ENCODE measurements around the gene TEX2. TPM values are rescaled to one million over a fixed set of nuclear protein-coding genes. Genes with fewer than 3 reads are reported as not detected.

TEX2 gene
- total and polyA plus RNA-seq, 2 donors (not counting 3 experiments of a cell fraction or from before 2014, with no cell fraction given): 13.3 to 25.8 TPM

GRCh38 chr17:64269687-64270649 lies 6.9 kb upstream of the TEX2 start:
- H3K27me3 ChIP-seq (ENCODE audit: control insufficient read depth in 2 of 2, insufficient read depth in 2 of 2, low read length in 2 of 2): peaks cover 5 to 11% of the 10 kb centered on the region in 2 experiments
- no peak for FAIRE-seq
- no peaks in the 10 kb centered on the region for H3K36me3 ChIP-seq (ENCODE audit: control insufficient read depth in 2 of 2, extremely low read depth in 1 of 2, insufficient read depth in 2 of 2, low read length in 2 of 2)
- H2AFZ ChIP-seq (ENCODE audit: low read depth, low read length): no peak overlapping the region
- no peak overlapping the region for H3K9ac ChIP-seq (replicated peaks; ENCODE audit: extremely low read depth, insufficient read depth, low read length)
- TF ChIP-seq CTCF (IDR thresholded peaks at IDR 0.05; ENCODE audit: extremely low read depth in 1 of 2, insufficient read depth in 1 of 2, low read depth in 1 of 2, low read length in 2 of 2): no peak
- TF ChIP-seq JUN (IDR thresholded peaks at IDR 0.05; ENCODE audit: borderline replicate concordance, insufficient read depth, insufficient read length, low read depth): no peak
- TF ChIP-seq POLR2AphosphoS5 (IDR thresholded peaks at IDR 0.05; ENCODE audit: insufficient read depth, low read depth, low read length): no peak
- no peak for TF ChIP-seq GATA2 (IDR thresholded peaks at IDR 0.05; ENCODE audit: insufficient read depth, insufficient read length, low read depth, low read length)
- TF ChIP-seq FOS (IDR thresholded peaks at IDR 0.05; ENCODE audit: borderline replicate concordance, insufficient read depth, low read length): no peak
- intact Hi-C loops (cut with micrococcal nuclease) (no loop called here), dilution Hi-C loops (cut with MboI; ENCODE audit: extremely low pct_ligation_motif_present, low sequenced_read_pairs) (no loop called here)
- no peak overlapping the region for H3K4me3 ChIP-seq (replicated peaks in 1 of 3; ENCODE audit: insufficient read depth in 1 of 3, low read depth in 1 of 3, low read length in 3 of 3)
- H3K4me1 ChIP-seq (ENCODE audit: control insufficient read depth, extremely low read depth, insufficient read depth, low read length): no peaks in the 10 kb centered on the region
- no peak overlapping the region for H3K27ac ChIP-seq (ENCODE audit: insufficient read depth, low read depth, low read length)
- ChIA-PET CTCF (interaction anchor here (1.1 to 3.4 kb wide), 2 partner anchors 12 to 20 kb away, joined by 4 to 11 read pairs; no protein-coding TSS in a partner anchor), POLR2A (interaction anchor here (1.8 kb wide), 1 partner anchor 124 kb away, joined by 7 read pairs; no protein-coding TSS in a partner anchor)
- no peaks in the 10 kb centered on the region for H3K9me3 ChIP-seq (replicated peaks; ENCODE audit: control insufficient read depth, insufficient read depth, low read length)
- H3K79me2 ChIP-seq (ENCODE audit: control insufficient read depth, insufficient read depth, low read length): no peaks in the 10 kb centered on the region
- BruUV-seq (replicated peaks): no TSS peak
- H3K9me1 ChIP-seq (replicated peaks; ENCODE audit: control insufficient read depth, extremely low read depth, insufficient read depth, low read length): no peaks in the 10 kb centered on the region
- H4K20me1 ChIP-seq (replicated peaks; ENCODE audit: control insufficient read depth, extremely low read depth, insufficient read depth, low read length): no peaks in the 10 kb centered on the region
- H3K4me2 ChIP-seq (ENCODE audit: insufficient read depth, low read length): no peak overlapping the region
- no peak for DNase-seq (ENCODE audit: low read depth, low spot score)

Data from endothelial cell of umbilical vein (primary cell).